ENCODE results near the gene MED31. TPM values are rescaled to one million over a fixed set of nuclear protein-coding genes. Genes with fewer than 3 reads are reported as not detected.

MED31 gene
- total and polyA plus RNA-seq, 2 donors (not counting 3 experiments of a cell fraction or from before 2014, with no cell fraction given): 13.7 to 29.4 TPM

DNA sequence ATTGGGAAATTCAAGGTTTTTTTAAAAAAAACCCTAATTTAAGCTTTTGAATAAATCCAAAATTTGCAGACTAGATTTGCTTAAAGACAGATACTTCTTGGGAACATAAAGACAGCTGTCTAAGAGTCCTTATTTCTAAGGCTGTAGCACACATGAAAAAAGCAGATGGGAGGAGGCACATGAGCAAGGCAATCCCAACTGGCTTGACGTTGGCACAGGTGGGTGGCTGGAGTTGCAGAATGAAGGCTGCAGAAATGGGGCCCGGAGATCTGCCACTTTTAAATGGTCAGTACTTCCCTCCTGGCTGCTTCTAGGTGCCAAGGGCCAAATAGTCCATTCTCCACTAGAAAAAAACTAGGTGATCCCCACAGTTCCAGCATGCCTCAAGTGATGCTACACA is 15.3 kb downstream of the MED31 start:
- H3K79me2 ChIP-seq (ENCODE audit: control insufficient read depth, insufficient read depth, low read length): peaks cover 24% of the 10 kb centered on the region
- intact Hi-C loops (cut with micrococcal nuclease): no loop called here
- TF ChIP-seq GATA2 (IDR thresholded peaks at IDR 0.05; ENCODE audit: insufficient read depth, insufficient read length, low read depth, low read length) (no peak), JUN (IDR thresholded peaks at IDR 0.05; ENCODE audit: borderline replicate concordance, insufficient read depth, insufficient read length, low read depth) (no peak), EZH2 (IDR thresholded peaks at IDR 0.05; ENCODE audit: borderline replicate concordance, low read depth, low read length, severe bottlenecking) (no peak), MYC (IDR thresholded peaks at IDR 0.05; ENCODE audit: low read depth, low read length) (no peak), POLR2A (IDR thresholded peaks at IDR 0.05; ENCODE audit: low read depth, low read length) (no peak), MAX (IDR thresholded peaks at IDR 0.05; ENCODE audit: insufficient read depth, insufficient read length) (no peak), POLR2AphosphoS5 (IDR thresholded peaks at IDR 0.05; ENCODE audit: insufficient read depth, low read depth, low read length) (no peak), FOS (IDR thresholded peaks at IDR 0.05; ENCODE audit: borderline replicate concordance, insufficient read depth, low read length) (no peak)
- TF ChIP-seq, protein P1, sequence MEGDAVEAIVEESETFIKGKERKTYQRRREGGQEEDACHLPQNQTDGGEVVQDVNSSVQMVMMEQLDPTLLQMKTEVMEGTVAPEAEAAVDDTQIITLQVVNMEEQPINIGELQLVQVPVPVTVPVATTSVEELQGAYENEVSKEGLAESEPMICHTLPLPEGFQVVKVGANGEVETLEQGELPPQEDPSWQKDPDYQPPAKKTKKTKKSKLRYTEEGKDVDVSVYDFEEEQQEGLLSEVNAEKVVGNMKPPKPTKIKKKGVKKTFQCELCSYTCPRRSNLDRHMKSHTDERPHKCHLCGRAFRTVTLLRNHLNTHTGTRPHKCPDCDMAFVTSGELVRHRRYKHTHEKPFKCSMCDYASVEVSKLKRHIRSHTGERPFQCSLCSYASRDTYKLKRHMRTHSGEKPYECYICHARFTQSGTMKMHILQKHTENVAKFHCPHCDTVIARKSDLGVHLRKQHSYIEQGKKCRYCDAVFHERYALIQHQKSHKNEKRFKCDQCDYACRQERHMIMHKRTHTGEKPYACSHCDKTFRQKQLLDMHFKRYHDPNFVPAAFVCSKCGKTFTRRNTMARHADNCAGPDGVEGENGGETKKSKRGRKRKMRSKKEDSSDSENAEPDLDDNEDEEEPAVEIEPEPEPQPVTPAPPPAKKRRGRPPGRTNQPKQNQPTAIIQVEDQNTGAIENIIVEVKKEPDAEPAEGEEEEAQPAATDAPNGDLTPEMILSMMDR (IDR thresholded peaks at IDR 0.05; ENCODE audit: extremely low read depth in 1 of 2, insufficient read depth in 1 of 2, low read depth in 1 of 2, low read length in 2 of 2): no peak
- no peaks in the 10 kb centered on the region for H3K9me1 ChIP-seq (replicated peaks; ENCODE audit: control insufficient read depth, extremely low read depth, insufficient read depth, low read length)
- CTCF ChIA-PET: no interaction called here
- dilution Hi-C loops (cut with MboI; ENCODE audit: extremely low pct_ligation_motif_present, low sequenced_read_pairs): no loop called here
- H3K9ac ChIP-seq (replicated peaks; ENCODE audit: extremely low read depth, insufficient read depth, low read length): no peak overlapping the region
- peaks cover 0 to 6% of the 10 kb centered on the region in 2 experiments for H3K36me3 ChIP-seq (ENCODE audit: control insufficient read depth in 2 of 2, extremely low read depth in 1 of 2, insufficient read depth in 2 of 2, low read length in 2 of 2)
- BruUV-seq (replicated peaks): no TSS peak
- H3K4me1 ChIP-seq (ENCODE audit: control insufficient read depth, extremely low read depth, insufficient read depth, low read length): peaks cover 7% of the 10 kb centered on the region
- no peak overlapping the region for H3K27ac ChIP-seq (ENCODE audit: insufficient read depth, low read depth, low read length)
- no peak for DNase-seq (ENCODE audit: low read depth, low spot score)
- H3K4me2 ChIP-seq (ENCODE audit: insufficient read depth, low read length): no peak overlapping the region
- H3K27me3 ChIP-seq (ENCODE audit: control insufficient read depth in 2 of 2, insufficient read depth in 2 of 2, low read length in 2 of 2): no peaks in the 10 kb centered on the region
- no peak for FAIRE-seq
- POLR2A ChIA-PET: no interaction called here
- no peak overlapping the region for H2AFZ ChIP-seq (ENCODE audit: low read depth, low read length)
- no peak overlapping the region for H3K4me3 ChIP-seq (replicated peaks in 1 of 3; ENCODE audit: insufficient read depth in 1 of 3, low read depth in 1 of 3, low read length in 3 of 3)
- no peaks in the 10 kb centered on the region for H4K20me1 ChIP-seq (replicated peaks; ENCODE audit: control insufficient read depth, extremely low read depth, insufficient read depth, low read length)
- no peaks in the 10 kb centered on the region for H3K9me3 ChIP-seq (replicated peaks; ENCODE audit: control insufficient read depth, insufficient read depth, low read length)

Data from endothelial cell of umbilical vein (primary cell).